GM12892 (cell line): ENCODE results near the gene PPFIBP2.

Source experiments
- POLR2A ChIP-seq: IDR thresholded peaks from 2 replicates; pipeline ENCODE4 v1.6.1; 2011; ENCODE audit warnings: low read depth, low read length, control low read depth
- POLR2AphosphoS5 ChIP-seq: IDR thresholded peaks from 2 replicates; pipeline ENCODE4 v1.6.1; 2011; ENCODE audit warnings: low read depth, low read length, control low read depth

GRCh38 chr11:7664867-7665266, 151.1 kb downstream of the PPFIBP2 start:
- no peak for TF ChIP-seq POLR2A
- no peak for TF ChIP-seq POLR2AphosphoS5
